Heart left ventricle (tissue), 13 donors: ENCODE measurements around the gene SYNE2.

Experiments used
- CTCF ChIP-seq, 12 donors: fragments of 200-600 bp; sonication (generic) in 4 of 12; IDR thresholded peaks; one replicate each; pipeline versions ENCODE4 v1.5.0 to v1.8.0; 2018 to 2022; ENCODE audit warnings: antibody characterized with exemption in 12 of 12, mild to moderate bottlenecking in 5 of 12
- POLR2A ChIP-seq, 2 donors: fragments of 450-650 bp; IDR thresholded peaks; one replicate each; pipeline ENCODE4 v1.6.1; 2017; ENCODE audit warnings: antibody characterized with exemption in 2 of 2, mild to moderate bottlenecking in 2 of 2, moderate library complexity in 2 of 2
- donor health status: ischemic (EF 13 %, LVEDD 7.1; RV severe dilation, severe dysfunction).
- donor health status: DM: no; HTN: yes; CAD: no.
- donor health status: DM: no; HTN: no; CAD: no.
- donor health status: ischemic (EF 25% LVEDD 6.9; RV normal size, moderate dysfunction).
- donor health status: ischemic (EF 25% LVEDD 5.7; RV mildly dilated, moderate dysfunction).
- donor health status: ischemic (EF 35%, LVEDD 5.7; RV mildly dilated, moderate dysfunction).
- donor health status: nonischemic (EF 11% LVEDD 7.7; RV severe dilation, severe dysfunction).
- donor health status: DM: yes; HTN: yes; CAD: no.
- donor health status: PGD.
- donor health status: ischemic (EF 29% LVEDD 5.4; RV normal size, mild dysfunction).
- donor health status: nonischemic (EF 23%, LVEDD 6.1; RV moderate dilation, normal function).

- TF ChIP-seq CTCF (IDR thresholded peaks at IDR 0.05) (no peak), POLR2A (IDR thresholded peaks at IDR 0.05) (no peak)
Measured at GRCh38 chr14:64147126-64147790, 294.5 kb downstream of the SYNE2 start.
